Measurements from ENCODE around the gene CBLIF.
"Not testable (repeated sequence)": the region's sequence is repeated elsewhere in the genome, so short reads cannot be mapped to it uniquely, and the experiment has no call there.

GRCh38 chr11:59816434-59816833 is 28.9 kb downstream of the CBLIF start:
- not testable (repeated sequence) for TF ChIP-seq CTCF (conservative IDR thresholded peaks at IDR 0.05 in 1 of 2, IDR thresholded peaks at IDR 0.05 in 1 of 2; ENCODE audit: extremely low read depth in 1 of 2, insufficient read depth in 1 of 2, low read depth in 1 of 2, low read length in 2 of 2); EZH2 (IDR thresholded peaks at IDR 0.05; ENCODE audit: borderline replicate concordance, low read length)

All from mammary epithelial cell (primary cell).